Spleen (tissue), 7 donors: Measurements from ENCODE around the gene CCNI2.

ENCODE experiments used
- POLR2A ChIP-seq, 3 donors: fragments of 450-650 bp; IDR thresholded peaks; one replicate each; pipeline ENCODE4 v1.5.1; 2017; ENCODE audit warnings: antibody characterized with exemption in 3 of 3, mild to moderate bottlenecking in 1 of 3
- POLR2AphosphoS5 ChIP-seq, 3 donors: sonication (generic); formaldehyde crosslinking; IDR thresholded peaks; one replicate each; pipeline ENCODE4 v1.5.1; 2017; ENCODE audit warnings: antibody characterized with exemption in 3 of 3
- TF ChIP-seq, protein P1 (sequence below), 11 experiments: fragments of 200-600 bp in 7 of 11; fragments of 450-650 bp in 4 of 11; sonication (generic) in 4 of 11; IDR thresholded peaks in 8 of 11; conservative IDR thresholded peaks in 3 of 11; 1 replicate in 7 of 11; 2 replicates in 4 of 11; pipeline versions ENCODE4 v1.4.0 to v1.8.0; 2016 to 2021; ENCODE audit warnings: antibody characterized with exemption in 11 of 11, inconsistent platforms in 4 of 11, mild to moderate bottlenecking in 1 of 11
- donor health status: DM: no; HTN: no; CAD: no; lungs with moderate emphysema.
- donor health status: DM: no; HTN: no; CAD: no.
- donor health status: DM: no; HTN: no; CAD: no.

DNA sequence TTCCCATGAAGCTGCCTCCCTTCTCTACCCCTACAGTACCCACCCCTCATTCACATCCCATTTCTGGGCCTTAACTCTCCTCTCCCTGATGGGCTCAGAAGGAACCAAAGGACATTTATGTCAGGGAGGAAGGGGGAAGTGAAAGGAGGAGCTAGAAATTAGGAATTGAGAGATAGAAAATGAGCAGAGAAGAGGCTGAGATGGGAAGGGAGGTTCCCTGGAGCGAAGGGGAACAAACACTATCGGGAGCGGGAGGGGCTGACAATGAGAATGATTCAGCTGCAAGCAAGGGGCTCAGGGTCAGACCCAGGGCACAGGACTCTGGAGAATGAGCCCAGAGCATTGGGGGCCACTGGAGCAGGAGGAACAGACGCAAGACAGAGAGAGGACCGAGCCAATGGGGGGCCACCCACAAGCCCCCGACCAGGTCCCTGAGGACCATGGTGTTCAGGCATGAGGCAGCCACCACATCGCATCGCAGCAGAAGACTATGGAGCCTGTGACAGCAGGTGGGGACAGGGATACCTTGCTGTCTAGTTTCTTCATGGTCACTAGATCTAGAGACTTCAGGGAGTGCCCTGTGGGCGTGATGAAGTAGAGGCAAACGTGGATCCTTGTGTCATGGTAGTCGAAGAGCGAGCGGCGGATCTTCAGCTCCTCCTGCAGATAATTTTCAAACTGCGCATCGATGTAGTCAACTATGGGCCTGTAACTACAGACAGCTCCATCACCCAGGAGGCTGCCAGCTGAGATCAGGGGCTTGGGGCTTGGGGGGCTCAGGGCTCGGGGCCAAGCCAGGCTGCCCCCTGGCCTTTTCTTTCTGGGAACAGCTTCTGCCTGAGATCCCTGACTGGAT, 16.2 kb downstream of the CCNI2 start:
- TF ChIP-seq, protein P1, sequence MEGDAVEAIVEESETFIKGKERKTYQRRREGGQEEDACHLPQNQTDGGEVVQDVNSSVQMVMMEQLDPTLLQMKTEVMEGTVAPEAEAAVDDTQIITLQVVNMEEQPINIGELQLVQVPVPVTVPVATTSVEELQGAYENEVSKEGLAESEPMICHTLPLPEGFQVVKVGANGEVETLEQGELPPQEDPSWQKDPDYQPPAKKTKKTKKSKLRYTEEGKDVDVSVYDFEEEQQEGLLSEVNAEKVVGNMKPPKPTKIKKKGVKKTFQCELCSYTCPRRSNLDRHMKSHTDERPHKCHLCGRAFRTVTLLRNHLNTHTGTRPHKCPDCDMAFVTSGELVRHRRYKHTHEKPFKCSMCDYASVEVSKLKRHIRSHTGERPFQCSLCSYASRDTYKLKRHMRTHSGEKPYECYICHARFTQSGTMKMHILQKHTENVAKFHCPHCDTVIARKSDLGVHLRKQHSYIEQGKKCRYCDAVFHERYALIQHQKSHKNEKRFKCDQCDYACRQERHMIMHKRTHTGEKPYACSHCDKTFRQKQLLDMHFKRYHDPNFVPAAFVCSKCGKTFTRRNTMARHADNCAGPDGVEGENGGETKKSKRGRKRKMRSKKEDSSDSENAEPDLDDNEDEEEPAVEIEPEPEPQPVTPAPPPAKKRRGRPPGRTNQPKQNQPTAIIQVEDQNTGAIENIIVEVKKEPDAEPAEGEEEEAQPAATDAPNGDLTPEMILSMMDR (IDR thresholded peaks at IDR 0.05 in 8 of 11, conservative IDR thresholded peaks at IDR 0.05 in 3 of 11), result no peak
- no peak for TF ChIP-seq POLR2A (IDR thresholded peaks at IDR 0.05)
- no peak for TF ChIP-seq POLR2AphosphoS5 (IDR thresholded peaks at IDR 0.05)
